WTC11 (cell line): ENCODE results near the gene STX4.

Experiments used
- ATF3 ChIP-seq: sonication (generic); formaldehyde crosslinking; conservative IDR thresholded peaks from 2 replicates; pipeline ENCODE4 v1.8.1; 2022; ENCODE audit warnings: mild to moderate bottlenecking, missing genetic modification reagents
- CBFB ChIP-seq: sonication (generic); formaldehyde crosslinking; IDR thresholded peaks from 2 replicates; pipeline ENCODE4 v1.8.1; 2022; ENCODE audit warnings: mild to moderate bottlenecking, low read depth, missing genetic modification reagents
- CREB1 ChIP-seq: sonication (generic); formaldehyde crosslinking; IDR thresholded peaks from 2 replicates; pipeline ENCODE4 v1.8.0; 2023; ENCODE audit warnings: mild to moderate bottlenecking, missing genetic modification reagents
- CREM ChIP-seq: sonication (generic); formaldehyde crosslinking; IDR thresholded peaks from 2 replicates; pipeline ENCODE4 v1.8.1; 2022; ENCODE audit warnings: mild to moderate bottlenecking, missing genetic modification reagents, moderate library complexity
- E2F1 ChIP-seq: sonication (generic); formaldehyde crosslinking; IDR thresholded peaks from 2 replicates; pipeline ENCODE4 v1.8.0; 2022; ENCODE audit warnings: mild to moderate bottlenecking, missing genetic modification reagents
- KAT7 ChIP-seq: sonication (generic); formaldehyde crosslinking; IDR thresholded peaks from 2 replicates; pipeline ENCODE4 v1.8.1; 2023; ENCODE audit warnings: missing genetic modification reagents, mild to moderate bottlenecking, borderline replicate concordance
- MAX ChIP-seq: sonication (generic); formaldehyde crosslinking; IDR thresholded peaks from 2 replicates; pipeline ENCODE4 v1.8.0; 2022; ENCODE audit warnings: mild to moderate bottlenecking, missing genetic modification reagents
- NFYB ChIP-seq: sonication (generic); formaldehyde crosslinking; conservative IDR thresholded peaks from 2 replicates; pipeline ENCODE4 v1.8.0; 2022; ENCODE audit warnings: low read depth, missing genetic modification reagents
- NR3C1 ChIP-seq: sonication (generic); formaldehyde crosslinking; conservative IDR thresholded peaks from 2 replicates; pipeline ENCODE4 v1.8.1; 2023; ENCODE audit warnings: low read depth, mild to moderate bottlenecking, missing genetic modification reagents
- SP1 ChIP-seq: sonication (generic); formaldehyde crosslinking; conservative IDR thresholded peaks from 2 replicates; pipeline ENCODE4 v1.8.1; 2022; ENCODE audit warnings: missing genetic modification reagents
- TEAD4 ChIP-seq: sonication (generic); formaldehyde crosslinking; IDR thresholded peaks from 2 replicates; pipeline ENCODE4 v1.8.0; 2022; ENCODE audit warnings: mild to moderate bottlenecking, missing genetic modification reagents
- TF ChIP-seq, protein P1 (sequence below): fragments of 200-600 bp; IDR thresholded peaks from 2 replicates; pipeline ENCODE4 v1.8.0; 2022; ENCODE audit warnings: antibody characterized with exemption
- TF ChIP-seq, protein P2 (sequence below): sonication (generic); formaldehyde crosslinking; IDR thresholded peaks from 2 replicates; pipeline ENCODE4 v1.8.1; 2023; ENCODE audit warnings: mild to moderate bottlenecking, missing genetic modification reagents, moderate library complexity
- TF ChIP-seq, protein P3 (sequence below): sonication (generic); formaldehyde crosslinking; IDR thresholded peaks from 2 replicates; pipeline ENCODE4 v1.8.0; 2022; ENCODE audit warnings: mild to moderate bottlenecking, missing genetic modification reagents

DNA sequence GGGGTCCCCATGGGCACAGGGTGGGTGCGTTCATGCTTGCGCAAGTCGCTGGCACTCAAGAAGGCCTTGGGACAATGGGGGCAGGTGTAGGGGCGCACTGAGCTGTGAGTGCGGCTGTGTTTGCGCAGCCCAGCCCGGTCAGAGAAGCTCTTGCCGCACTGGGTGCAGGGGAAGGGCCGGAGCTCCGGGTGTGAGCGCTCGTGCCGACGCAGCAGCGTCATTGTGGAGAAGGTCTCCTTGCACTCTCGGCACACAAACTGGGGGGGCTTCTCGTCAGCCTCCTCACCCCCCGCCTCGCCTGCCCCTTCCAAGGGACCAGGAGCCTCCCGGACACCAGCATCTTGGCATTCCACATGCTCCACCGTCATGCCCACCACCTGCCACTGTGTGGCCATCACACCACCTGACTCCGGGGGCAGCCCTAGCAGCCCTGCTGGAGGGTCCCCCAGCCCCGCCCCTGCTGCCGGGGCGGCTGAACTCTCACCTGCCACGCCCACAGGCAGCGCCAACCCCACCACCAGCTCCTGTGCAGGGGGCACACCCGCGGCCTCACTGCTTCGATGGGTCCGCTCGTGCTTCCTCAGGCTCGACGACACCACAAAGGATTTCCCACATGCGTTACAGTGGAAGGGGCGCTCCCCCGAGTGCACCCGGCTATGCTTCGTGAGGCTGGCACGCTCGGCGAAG is 27.9 kb downstream of the STX4 start:
- no peak for TF ChIP-seq NFYB (CRISPR knock-in tag)
- TF ChIP-seq KAT7, result no peak
- no peak for TF ChIP-seq MAX (CRISPR knock-in tag)
- TF ChIP-seq, protein P1, sequence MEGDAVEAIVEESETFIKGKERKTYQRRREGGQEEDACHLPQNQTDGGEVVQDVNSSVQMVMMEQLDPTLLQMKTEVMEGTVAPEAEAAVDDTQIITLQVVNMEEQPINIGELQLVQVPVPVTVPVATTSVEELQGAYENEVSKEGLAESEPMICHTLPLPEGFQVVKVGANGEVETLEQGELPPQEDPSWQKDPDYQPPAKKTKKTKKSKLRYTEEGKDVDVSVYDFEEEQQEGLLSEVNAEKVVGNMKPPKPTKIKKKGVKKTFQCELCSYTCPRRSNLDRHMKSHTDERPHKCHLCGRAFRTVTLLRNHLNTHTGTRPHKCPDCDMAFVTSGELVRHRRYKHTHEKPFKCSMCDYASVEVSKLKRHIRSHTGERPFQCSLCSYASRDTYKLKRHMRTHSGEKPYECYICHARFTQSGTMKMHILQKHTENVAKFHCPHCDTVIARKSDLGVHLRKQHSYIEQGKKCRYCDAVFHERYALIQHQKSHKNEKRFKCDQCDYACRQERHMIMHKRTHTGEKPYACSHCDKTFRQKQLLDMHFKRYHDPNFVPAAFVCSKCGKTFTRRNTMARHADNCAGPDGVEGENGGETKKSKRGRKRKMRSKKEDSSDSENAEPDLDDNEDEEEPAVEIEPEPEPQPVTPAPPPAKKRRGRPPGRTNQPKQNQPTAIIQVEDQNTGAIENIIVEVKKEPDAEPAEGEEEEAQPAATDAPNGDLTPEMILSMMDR, result no peak
- no peak for TF ChIP-seq CREM (CRISPR knock-in tag)
- TF ChIP-seq SP1 (CRISPR knock-in tag), result no peak
- TF ChIP-seq ATF3 (CRISPR knock-in tag), result no peak
- TF ChIP-seq, protein P2, sequence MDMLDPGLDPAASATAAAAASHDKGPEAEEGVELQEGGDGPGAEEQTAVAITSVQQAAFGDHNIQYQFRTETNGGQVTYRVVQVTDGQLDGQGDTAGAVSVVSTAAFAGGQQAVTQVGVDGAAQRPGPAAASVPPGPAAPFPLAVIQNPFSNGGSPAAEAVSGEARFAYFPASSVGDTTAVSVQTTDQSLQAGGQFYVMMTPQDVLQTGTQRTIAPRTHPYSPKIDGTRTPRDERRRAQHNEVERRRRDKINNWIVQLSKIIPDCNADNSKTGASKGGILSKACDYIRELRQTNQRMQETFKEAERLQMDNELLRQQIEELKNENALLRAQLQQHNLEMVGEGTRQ (CRISPR knock-in tag), result no peak
- no peak for TF ChIP-seq E2F1 (CRISPR knock-in tag)
- TF ChIP-seq, protein P3, sequence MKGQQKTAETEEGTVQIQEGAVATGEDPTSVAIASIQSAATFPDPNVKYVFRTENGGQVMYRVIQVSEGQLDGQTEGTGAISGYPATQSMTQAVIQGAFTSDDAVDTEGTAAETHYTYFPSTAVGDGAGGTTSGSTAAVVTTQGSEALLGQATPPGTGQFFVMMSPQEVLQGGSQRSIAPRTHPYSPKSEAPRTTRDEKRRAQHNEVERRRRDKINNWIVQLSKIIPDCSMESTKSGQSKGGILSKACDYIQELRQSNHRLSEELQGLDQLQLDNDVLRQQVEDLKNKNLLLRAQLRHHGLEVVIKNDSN (CRISPR knock-in tag), result no peak
- TF ChIP-seq CREB1 (CRISPR knock-in tag), result no peak
- no peak for TF ChIP-seq TEAD4 (CRISPR knock-in tag)
- no peak for TF ChIP-seq CBFB (CRISPR knock-in tag)
- no peak for TF ChIP-seq NR3C1 (CRISPR knock-in tag)
